GM19467 (cell line): ENCODE data around the gene GMPPA.

Experiments
- ATAC-seq: cut with Tn5 transposase; IDR thresholded peaks from one replicate; pipeline ENCODE4 v1.9.1; 2021; ENCODE audit warnings: mild to moderate bottlenecking, moderate library complexity; ENCODE audit not compliant: unreplicated experiment

The GMPPA gene

DNA sequence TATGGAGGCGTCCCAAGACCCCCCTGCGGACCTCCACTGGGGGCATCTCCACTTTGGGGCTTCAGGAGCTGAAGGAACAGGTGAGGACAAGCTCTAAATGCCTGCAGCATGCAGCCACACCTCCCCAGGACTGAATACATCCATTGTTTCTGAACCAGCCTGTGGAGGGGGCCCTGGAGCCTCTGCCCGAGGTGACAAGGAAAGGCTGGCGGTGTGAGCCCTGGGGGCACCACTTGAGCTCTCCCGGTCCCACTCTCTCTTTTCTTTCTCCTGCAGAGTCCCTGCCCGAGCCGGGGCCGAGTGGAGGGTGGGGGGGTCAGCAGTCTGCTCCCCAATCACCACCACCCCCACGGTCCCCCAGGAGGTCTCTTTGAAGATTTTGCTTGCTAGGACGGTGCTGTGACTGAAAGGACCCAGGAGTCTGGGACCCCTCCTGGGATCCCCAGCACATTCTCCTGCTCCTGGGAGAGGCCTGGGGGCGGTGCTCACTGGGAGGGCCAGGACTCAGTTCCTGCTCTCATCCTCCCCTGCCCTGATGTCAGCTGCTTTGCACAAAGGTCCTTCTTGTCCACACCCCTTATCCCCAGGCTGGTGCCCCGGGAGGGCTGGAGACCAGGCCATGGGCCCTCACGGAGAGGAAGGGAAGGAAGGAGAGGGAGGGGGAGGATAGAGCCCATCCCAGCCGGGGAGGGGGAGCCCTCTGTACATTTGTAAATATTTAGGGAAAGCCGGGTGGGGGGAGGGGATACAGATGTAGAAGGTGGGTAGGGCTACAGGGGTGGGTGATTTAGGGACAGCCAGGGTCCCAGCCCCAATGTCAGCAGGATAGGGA, 39.2 kb downstream of the GMPPA start:
- ATAC-seq, result no peak

GRCh38 chr2:219538504-219538951, 39.8 kb downstream of the GMPPA start:
- ATAC-seq, result no peak

- ATAC-seq, result no peak
Measured at GRCh38 chr2:219538956-219539788, 40.5 kb downstream of the GMPPA start.

DNA sequence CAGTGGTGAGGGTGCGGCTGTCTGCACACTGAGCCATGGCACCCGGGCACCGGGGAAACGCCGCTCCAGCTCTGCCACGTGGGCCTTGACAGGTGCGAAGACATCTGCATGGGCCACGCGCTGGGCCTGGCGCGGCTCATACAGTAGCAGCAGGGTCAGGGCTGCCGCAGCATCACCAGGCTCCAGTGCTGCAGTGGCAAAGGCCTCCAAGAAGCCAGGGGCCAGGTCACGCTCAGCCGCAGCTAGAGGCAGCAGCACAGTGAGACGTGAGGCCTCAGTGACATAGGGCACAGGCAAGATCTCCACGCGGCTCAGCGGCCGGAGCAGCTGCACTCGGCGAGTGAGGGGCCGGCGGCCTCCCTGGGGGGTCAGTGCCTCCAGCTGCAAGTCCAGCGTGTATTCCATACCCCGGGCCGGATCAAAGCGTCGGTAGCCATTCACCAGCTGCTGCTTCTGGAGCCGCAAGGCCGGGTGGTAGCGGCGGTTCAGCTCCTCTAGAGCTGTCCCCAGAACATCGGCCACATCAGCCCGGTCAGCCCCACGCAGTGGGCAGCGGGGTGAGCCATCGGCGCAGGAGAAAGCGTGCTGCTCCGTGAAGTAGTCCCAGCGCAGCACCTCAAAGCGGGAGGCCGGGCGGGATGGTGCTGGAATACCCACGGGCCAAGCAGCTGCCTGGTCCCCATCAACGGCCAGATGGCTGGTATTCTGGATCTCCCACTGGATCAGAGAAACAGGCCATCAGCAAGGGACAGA, 41.4 kb downstream of the GMPPA start:
- no peak for ATAC-seq

DNA sequence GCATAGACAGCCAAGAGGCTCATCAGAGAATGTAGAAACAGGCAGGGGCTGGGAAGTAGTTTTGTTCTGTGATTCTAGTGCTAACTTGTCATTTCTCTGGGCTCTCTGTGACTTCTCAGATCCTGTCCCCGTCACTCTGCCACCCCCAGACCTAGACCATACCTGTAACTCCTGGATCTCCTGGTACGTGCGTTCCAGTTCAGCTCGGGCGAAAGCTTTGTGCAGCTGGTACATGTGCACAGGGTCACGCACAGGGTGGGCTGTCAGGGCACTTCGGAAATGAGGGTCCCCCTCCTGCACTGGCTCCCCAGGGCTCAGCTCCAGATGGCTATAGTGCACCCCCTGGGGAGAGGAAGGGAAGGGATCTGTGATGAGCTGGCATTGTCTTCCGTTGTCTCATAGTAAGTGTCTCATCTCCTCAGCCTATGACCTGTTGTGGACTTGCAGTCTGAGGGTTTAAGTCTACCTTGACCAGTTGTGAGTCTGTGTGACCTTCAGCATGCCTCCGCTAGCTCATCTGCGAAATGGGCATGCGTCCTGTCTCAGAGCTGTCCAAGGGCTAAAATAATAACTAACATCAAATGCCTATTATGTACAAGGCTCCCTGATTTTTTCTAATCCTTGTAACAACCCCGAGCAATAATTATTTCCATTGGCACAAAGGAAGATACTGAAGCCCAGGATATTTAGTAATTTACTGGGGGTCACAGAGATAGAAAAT, 42.3 kb downstream of the GMPPA start:
- no peak for ATAC-seq

DNA sequence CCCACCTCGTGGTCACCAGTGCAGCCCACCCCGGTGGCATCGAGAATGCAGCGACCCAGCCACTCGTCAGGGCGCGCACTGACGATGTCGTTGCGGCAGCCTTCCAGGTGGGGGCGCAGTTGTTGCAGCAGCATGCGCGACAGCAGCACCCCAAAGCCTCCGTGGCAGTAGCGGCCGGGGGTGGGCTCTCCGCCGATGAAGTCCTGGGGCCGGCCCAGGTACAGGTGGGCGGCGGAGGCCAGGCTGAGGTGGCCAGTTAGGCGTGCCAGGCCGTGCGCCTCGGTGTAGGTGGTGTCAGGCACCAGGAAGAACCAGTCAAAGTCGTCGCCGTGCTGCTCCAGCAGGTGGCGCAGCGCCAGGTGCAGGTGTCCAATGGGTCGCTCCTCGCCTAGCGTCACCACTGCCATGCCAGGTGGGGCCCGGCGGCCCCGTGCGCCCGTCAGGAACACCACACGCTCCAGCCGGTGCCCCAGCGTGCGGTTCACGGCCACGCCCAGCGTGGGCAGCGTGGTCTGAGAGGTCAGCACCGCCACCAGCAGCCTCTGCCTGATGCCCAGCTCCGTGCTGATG, 43.0 kb downstream of the GMPPA start:
- peak; percentile 38 for ATAC-seq

DNA sequence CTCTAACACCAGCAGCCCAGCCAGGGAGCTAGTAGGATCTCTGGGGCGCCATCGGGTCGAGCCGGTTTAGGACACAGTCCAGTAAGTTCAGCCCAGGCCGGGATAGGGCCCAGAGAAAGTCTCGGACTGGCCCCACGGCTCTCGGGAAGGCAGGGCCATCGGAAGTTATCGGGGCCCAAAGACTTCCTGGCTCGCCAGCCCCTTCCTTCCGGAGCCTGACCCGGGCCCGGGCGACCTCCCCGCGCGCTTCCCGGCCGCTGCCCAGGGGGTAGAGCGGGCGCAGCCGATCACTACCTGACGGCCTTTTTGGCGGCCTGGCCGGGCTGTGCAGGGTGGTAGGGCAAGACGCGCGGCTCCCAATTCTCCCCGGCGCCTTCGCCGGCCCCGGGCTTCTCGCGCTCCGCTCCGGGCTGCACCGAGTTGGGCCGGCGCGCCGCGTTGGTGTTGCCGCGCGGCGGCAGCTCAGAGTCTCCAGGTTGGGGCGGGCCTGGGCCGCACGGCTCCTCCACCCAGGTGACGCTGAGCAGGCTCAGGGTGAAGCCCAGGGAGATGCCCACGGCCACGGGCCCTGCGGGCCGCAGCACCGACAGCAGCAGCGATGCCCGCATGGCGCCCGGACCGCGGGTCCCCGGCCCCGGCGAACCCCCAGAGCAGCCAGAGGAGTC, 44.4 kb downstream of the GMPPA start:
- ATAC-seq, result peak; percentile 33

DNA sequence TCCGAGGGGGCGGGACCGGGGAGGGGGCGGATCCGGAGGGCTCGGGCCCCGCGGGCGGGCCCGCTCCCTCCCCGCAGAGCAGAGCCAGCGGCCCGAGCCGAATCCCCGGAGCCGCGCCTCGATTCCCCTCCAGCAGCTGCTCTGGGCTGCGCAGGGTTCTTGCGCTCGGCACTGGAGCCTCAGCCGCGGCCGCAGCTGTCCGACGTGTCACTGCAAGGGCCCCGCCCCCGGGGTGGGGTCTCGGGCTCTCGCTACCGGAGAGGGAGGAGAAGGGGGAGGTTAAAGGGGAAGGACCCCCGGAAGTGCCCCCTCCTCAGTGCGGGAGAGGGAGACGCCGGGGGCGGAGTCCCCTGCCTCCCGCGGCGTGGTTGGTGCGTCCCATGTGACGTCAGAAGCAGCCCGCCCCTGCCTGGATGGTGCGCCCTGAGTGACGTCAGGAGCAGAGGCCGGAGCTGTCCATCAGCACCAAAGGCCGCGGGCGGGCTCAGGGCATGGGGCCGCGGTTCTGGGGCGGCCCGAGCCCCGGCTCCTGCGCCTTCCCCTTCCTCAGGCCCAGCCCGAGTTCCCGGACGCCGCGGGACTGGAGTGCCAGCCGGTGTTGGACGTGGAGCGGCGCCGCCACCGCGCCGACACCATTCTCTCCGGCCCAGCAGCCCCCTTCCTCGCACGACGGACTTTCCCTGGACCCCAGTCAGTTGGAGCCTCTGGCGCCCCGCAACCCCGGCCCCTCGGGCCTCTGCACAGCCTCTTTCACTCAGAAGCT, 45.1 kb downstream of the GMPPA start, which contains the start of the genes CHPF and TMEM198:
CHPF (minus strand) TSS at position 214 of the 763 bp plus-strand sequence. CDS start 271 bp downstream, outside the sequence.
TMEM198 (plus strand) TSS at position 433 of the 763 bp plus-strand sequence. CDS start 700 bp downstream, outside the sequence.
- peak; percentile 73 for ATAC-seq

DNA sequence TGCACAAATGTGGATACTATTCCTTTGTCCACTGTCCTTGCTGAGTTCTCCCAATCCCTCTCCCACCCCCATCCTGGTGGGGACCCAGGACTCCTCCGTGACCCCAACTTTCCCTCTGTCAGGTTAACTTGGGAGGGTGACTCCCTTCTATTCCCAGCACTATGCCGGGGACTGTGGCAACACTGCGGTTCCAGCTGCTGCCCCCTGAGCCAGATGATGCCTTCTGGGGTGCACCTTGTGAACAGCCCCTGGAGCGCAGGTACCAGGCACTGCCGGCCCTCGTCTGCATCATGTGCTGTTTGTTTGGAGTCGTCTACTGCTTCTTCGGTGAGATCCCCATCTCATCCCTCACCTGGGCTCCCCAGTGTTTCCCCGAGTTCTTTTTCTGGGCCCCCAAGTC, 45.9 kb downstream of the GMPPA start:
- no peak for ATAC-seq

DNA sequence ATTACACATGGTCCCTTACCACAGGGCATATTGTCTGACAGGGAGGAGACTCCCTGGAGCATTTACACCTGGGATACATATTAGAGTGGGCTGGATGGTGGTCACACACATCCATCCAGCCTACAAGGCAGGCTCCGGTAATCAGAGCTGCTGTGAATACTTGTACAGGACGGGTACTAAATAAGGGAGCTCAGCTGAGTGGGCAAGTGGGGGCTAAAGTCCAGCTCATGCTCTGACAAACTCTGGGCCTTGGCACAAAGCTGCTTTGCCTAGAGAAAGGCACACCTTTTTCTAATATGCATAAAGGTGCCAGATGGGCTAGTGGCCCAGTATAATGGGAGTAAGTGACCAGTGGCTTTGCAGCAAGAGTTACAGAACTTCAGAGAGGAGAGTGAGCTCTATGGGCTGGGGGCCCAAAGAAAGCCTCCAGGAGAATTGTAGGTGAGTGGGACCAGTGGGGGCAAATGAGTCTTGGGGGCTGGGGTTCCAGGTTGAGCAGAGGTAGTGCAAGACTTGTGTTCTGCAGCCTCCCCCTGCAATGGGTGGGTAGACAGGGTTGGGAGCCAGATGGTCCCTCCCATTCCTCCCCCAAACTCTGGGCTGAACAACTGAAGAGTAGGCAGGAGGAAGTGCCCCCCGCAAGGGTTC, 46.7 kb downstream of the GMPPA start:
- no peak for ATAC-seq

- ATAC-seq, result no peak
Measured at GRCh38 chr2:219545943-219546352, 47.3 kb downstream of the GMPPA start.

DNA sequence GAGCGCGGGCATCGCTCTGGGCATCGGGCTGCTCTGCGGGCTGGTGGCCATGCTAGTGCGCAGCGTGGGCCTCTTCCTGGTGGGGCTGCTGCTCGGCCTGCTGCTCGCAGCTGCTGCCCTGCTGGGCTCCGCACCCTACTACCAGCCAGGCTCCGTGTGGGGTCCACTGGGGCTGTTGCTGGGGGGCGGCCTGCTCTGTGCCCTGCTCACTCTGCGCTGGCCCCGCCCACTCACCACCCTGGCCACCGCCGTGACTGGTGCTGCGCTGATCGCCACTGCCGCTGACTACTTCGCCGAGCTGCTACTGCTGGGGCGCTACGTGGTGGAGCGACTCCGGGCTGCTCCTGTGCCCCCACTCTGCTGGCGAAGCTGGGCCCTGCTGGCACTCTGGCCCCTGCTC, 48.9 kb downstream of the GMPPA start:
- no peak for ATAC-seq

DNA sequence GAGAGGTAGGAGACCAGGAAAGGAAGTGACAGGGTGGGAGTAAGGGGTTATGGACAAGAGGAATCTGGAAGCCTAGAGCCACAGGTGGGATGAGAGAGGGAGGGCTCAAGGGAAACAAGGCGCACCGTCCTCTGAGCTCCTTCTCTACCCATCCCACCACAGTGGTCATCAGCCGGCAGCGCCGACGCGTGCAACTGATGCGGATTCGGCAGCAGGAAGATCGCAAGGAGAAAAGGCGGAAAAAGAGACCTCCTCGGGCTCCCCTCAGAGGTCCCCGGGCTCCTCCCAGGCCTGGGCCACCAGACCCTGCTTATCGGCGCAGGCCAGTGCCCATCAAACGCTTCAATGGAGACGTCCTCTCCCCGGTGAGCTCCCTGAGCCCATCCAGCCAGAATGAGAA, 50.3 kb downstream of the GMPPA start:
- ATAC-seq, result no peak

GRCh38 chr2:219549619-219550018, 50.9 kb downstream of the GMPPA start:
- ATAC-seq, result no peak

DNA sequence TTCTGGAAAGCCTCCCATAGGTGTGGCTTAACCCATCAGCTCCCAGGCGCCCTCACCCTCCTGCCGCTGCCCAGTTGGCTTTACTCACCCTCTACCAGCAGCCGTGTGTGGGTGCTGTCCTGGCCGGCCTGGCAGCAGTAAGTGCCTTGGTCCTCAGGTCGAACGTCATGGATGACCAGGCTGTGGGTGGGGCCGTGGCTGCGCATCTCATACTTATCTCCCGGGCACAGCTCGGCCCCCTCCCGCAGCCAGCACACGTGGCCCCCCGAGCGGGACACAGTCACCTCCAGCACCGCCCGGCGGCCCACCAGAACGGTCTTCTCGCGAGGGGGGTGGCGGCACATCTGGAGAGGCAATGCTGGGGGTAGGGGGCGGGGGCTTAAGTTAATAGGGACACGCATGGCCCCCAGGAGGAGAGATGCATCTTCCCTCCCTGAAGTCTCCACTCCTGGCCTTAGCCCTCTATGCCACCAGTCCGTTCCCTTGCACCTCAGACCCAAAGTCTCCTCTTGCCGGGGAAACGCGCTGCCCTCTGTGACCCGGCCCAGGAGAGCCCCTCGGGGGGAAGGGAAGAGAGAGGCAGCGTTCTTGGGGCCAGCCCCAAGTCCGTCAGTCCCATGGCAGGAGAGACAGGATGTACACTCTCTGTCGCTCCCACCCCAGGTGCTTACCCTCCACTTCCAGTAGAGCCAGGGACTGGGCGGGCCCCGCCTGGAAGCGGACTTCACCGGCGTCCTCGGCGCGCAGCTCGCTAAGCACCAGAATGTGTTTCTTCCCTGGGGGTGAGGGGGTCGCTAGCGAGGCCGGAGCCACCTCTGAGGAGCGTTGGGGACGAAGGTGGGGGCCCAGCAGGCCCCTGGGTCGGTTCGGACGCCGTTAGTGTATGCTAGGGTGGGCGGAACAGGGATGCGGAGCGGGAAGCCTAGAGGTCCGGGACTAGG, 53.0 kb downstream of the GMPPA start:
- no peak for ATAC-seq

DNA sequence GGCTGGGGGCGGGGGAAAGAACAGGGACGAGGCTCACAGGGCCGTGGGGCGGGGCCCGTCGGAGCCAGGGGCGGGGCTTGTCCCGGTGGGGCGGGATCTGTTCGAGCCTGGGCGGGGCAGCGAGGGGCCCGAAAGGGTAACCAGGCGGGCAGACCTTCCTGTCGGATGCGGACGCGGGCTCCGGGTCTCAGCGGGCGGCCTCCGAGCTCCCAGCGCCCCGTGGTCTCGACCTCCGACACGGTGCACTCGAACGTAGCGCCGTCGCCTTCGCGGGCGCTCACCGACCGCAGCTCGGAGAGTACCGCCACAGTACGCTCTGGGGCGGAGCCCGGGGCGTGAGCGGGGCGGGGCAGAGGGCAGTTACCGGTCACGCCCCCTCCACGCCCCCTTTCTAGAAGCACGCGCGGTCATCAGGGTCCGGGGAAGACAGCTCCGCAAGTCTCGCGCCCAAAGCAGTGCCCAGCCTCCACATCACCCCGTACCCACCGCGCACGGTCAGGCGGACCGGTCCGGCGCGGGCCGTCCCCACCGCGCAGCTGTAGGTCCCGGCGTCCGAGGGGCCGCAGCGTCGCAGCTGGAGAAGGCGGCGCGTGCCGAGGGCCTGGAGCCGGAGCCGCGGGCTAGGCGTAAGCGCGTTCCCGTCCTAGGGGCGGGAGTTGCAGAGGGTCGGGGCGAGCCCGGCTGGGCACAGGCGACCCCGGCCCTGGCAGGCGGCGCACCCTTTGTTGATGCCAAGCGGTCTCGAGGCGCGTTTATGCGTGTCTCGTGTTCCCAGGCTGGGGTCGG, 53.9 kb downstream of the GMPPA start:
- ATAC-seq, result peak; percentile 85

- ATAC-seq, result no peak
Measured at GRCh38 chr2:219553168-219553417, 54.4 kb downstream of the GMPPA start.
